Measurements from ENCODE around the gene LRRC72.

Gene LRRC72

DNA sequence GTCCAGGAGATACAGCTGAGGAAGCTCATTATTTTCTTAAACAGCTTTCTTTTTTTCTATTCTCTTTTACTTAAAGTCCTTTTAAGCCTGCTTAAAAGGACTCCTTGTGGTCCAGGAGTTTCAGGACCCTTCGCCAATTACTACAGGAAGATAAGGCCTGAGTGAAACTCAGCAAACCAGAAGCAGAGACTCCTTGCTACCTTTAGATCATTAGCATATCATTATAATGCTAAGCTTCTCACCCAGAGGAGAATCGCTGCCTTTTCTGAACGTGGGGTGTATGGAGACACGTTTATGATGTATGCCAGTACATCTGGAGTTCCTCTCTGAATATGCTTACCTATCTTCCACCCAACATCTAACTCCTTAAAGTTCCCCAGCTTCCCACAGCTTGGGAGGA is 71.4 kb downstream of the LRRC72 start:
- TF ChIP-seq, protein P1, sequence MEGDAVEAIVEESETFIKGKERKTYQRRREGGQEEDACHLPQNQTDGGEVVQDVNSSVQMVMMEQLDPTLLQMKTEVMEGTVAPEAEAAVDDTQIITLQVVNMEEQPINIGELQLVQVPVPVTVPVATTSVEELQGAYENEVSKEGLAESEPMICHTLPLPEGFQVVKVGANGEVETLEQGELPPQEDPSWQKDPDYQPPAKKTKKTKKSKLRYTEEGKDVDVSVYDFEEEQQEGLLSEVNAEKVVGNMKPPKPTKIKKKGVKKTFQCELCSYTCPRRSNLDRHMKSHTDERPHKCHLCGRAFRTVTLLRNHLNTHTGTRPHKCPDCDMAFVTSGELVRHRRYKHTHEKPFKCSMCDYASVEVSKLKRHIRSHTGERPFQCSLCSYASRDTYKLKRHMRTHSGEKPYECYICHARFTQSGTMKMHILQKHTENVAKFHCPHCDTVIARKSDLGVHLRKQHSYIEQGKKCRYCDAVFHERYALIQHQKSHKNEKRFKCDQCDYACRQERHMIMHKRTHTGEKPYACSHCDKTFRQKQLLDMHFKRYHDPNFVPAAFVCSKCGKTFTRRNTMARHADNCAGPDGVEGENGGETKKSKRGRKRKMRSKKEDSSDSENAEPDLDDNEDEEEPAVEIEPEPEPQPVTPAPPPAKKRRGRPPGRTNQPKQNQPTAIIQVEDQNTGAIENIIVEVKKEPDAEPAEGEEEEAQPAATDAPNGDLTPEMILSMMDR (IDR thresholded peaks at IDR 0.05; ENCODE audit: insufficient read depth, low read depth, low read length, missing control alignments) = no peak
- H3K4me3 ChIP-seq (ENCODE audit: low read length) = no peak overlapping the region
- DNase-seq (ENCODE audit: low read depth) = no peak

DNA sequence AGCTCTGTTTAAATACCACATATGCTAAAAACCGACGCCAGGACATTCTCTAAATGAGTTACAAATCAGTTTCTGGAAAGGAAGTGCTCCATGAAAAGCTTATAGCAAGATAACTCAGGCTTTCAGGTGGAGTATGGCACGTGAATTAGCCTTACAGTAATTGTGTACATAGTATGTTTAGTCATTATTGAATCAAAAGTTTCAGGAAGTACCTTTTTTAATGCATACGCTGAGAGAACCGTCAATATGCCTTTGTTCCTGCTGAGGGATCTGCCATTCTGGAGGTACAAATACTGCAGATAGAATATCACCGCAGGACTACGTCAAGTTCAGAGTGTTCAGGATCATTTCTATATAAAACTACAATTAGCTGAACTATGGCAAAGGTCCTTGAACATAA is 73.2 kb downstream of the LRRC72 start:
- TF ChIP-seq, protein P1 (IDR thresholded peaks at IDR 0.05; ENCODE audit: insufficient read depth, low read depth, low read length, missing control alignments) = no peak
- peak; percentile 47 for DNase-seq (ENCODE audit: low read depth)

DNA sequence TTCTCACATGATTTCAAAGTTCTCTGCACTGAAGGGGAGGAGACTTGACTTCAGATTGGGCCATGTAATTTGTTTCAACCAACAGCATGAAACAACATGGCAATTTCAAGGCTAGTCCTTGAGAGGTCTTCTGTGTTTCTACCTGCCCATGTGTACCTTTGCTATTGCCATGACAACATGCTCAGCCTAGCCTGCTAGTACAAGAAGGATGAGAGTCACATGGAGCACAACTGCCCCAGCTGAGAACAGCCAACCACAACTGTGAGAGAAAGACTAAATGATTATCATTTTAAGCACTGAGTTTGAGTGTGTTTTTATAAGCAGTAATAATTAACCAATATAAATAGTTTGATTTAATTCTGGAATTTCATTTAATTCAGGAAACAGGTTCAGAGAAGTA is 77.0 kb downstream of the LRRC72 start:
- TF ChIP-seq, protein P1 (IDR thresholded peaks at IDR 0.05; ENCODE audit: insufficient read depth, low read depth, low read length, missing control alignments) = no peak
- H3K4me3 ChIP-seq (ENCODE audit: low read length) = no peak overlapping the region
- peak; percentile 20 for DNase-seq (ENCODE audit: low read depth)

More for the DNA sequence above, 73.2 kb downstream of the LRRC72 start:
- no peak overlapping the region for H3K4me3 ChIP-seq (ENCODE audit: low read length)

DNA sequence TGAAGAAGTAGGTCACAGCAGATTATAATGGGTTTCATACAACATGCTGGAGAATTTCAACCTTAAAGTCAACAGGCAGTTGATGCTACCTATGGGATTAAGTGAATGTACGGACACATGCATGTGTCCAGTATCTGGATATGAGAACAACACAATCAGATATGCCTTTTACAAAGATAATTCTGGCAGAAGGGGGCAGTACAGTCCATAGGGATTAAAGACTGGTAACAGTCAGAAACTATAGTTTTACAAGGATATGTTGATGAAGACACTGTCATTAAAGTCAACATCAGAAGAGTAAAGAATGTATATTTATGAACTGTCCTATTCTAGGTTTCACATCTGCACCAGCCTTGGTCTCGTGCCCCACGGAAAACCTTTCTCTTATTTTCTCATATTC is 77.4 kb downstream of the LRRC72 start:
- TF ChIP-seq, protein P1 (IDR thresholded peaks at IDR 0.05; ENCODE audit: insufficient read depth, low read depth, low read length, missing control alignments) = peak; percentile 16
- no peak overlapping the region for H3K4me3 ChIP-seq (ENCODE audit: low read length)
- DNase-seq (ENCODE audit: low read depth) = peak; percentile 30

DNA sequence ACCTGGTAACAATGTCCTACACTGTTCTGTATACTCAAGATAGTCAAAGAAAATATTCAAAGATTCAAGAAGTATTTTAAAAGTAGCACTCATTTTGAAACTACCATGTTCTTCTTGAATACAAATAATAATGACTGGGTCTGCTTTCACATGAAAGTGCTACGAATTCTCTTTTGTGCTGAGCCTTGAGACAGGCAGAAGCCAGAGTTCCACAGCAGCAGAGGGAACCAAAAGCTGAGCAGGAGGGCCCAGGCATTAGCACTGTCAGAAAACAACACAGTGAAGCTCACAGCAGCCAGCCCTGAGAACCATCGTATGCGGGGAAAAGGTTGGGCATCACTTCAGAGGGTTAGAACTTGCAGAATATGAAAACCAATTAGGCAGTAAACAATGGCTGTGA is 80.1 kb downstream of the LRRC72 start:
- no peak overlapping the region for H3K4me3 ChIP-seq (ENCODE audit: low read length)
- TF ChIP-seq, protein P1 (IDR thresholded peaks at IDR 0.05; ENCODE audit: insufficient read depth, low read depth, low read length, missing control alignments) = no peak
- DNase-seq (ENCODE audit: low read depth) = no peak

DNA sequence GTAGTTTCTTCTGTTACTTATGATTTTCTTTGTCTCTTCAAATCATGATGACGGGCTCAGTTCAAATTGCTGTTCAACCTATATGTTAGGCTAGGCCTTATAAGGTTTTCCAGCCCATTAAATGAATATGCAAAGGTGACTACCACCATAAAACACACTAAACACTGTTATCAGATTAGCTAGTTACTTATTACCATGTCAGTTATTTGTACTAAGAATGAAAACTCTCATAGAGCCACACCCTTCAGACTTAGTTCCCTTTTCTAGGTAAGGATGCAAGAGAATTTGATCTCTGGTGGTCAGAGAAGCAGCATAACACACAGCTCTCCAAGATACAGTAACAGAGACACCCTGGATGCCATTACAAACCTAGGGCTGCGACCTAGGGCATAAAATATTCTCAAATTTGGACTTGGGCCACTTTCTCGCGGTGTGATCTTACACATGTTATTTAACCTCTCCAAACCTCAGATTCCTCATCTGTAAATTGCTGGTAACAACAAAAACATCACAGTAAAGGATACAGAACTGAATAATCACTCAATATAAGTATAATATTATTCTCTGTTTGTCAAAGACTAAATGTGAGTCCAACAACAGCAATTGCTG is 83.3 kb downstream of the LRRC72 start:
- H3K4me3 ChIP-seq (ENCODE audit: low read length) = no peak overlapping the region
- TF ChIP-seq, protein P1 (IDR thresholded peaks at IDR 0.05; ENCODE audit: insufficient read depth, low read depth, low read length, missing control alignments) = no peak
- no peak for DNase-seq (ENCODE audit: low read depth)

DNA sequence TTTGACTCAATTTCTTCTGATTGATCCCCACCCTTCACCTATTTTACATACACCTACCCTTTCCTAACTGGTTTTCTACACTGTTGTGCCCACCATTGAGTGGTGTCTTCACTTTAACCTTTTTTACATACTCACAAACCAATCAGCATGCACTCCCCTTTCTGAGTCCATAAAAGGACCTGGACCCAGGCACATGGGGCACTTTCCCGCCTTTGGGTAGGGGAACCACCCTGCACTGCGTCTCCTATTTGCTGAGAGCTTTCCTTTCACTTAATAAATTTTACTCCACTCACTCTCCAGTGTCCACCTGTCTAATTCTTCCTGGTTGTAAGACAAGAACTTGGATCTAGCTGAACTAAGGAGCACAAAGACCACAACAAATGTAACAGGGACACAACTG is 85.1 kb downstream of the LRRC72 start:
- no peak for DNase-seq (ENCODE audit: low read depth)
- TF ChIP-seq, protein P1 (IDR thresholded peaks at IDR 0.05; ENCODE audit: insufficient read depth, low read depth, low read length, missing control alignments) = no peak
- H3K4me3 ChIP-seq (ENCODE audit: low read length) = no peak overlapping the region
